Loucy (cell line): Measurements from ENCODE around the gene CUL2.

ENCODE experiments used
- H2AFZ ChIP-seq: fragments of 200-600 bp; sonication (generic); 2 replicates; pipeline ENCODE4 v1.6.0; 2016; ENCODE audit warnings: antibody characterized with exemption, mild to moderate bottlenecking, low read length, moderate library complexity
- H3F3A ChIP-seq: fragments of 200-600 bp; 2 replicates; pipeline ENCODE4 v1.6.0; 2016; ENCODE audit warnings: antibody characterized with exemption, low read depth, mild to moderate bottlenecking
- H3K27me3 ChIP-seq: fragments of 200-600 bp; sonication (generic); 2 replicates; pipeline ENCODE4 v1.6.1; 2014; ENCODE audit warnings: low read length, mild to moderate bottlenecking; ENCODE audit not compliant: insufficient read depth, poor library complexity, severe bottlenecking
- H3K36me3 ChIP-seq: fragments of 200-600 bp; sonication (generic); 2 replicates; pipeline ENCODE4 v1.6.1; 2016; ENCODE audit warnings: low read length; ENCODE audit not compliant: insufficient read depth
- H3K4me1 ChIP-seq: fragments of 200-600 bp; sonication (generic); 2 replicates; pipeline ENCODE4 v1.5.1; 2014; ENCODE audit warnings: low read length, mild to moderate bottlenecking; ENCODE audit not compliant: insufficient read depth, poor library complexity, severe bottlenecking
- H3K4me2 ChIP-seq: fragments of 200-600 bp; sonication (generic); 2 replicates; pipeline ENCODE4 v1.6.0; 2014; ENCODE audit warnings: antibody characterized with exemption, low read length, low read depth, mild to moderate bottlenecking; ENCODE audit not compliant: poor library complexity, severe bottlenecking
- H3K4me3 ChIP-seq: fragments of 200-600 bp; sonication (generic); 2 replicates; pipeline ENCODE4 v1.5.1; 2014; ENCODE audit warnings: low read length, mild to moderate bottlenecking, mixed read lengths; ENCODE audit not compliant: poor library complexity, severe bottlenecking
- H3K79me2 ChIP-seq: fragments of 200-600 bp; sonication (generic); 2 replicates; pipeline ENCODE4 v1.6.1; 2014; ENCODE audit warnings: low read length; ENCODE audit not compliant: insufficient read depth
- H3K9ac ChIP-seq: fragments of 200-600 bp; sonication (generic); 2 replicates; pipeline ENCODE4 v1.6.0; 2014; ENCODE audit warnings: mild to moderate bottlenecking, low read depth, low read length, moderate library complexity; ENCODE audit not compliant: poor library complexity, severe bottlenecking
- H3K9me2 ChIP-seq: fragments of 200-600 bp; sonication (generic); replicated peaks from 2 replicates; pipeline ENCODE4 v1.6.1; 2016; ENCODE audit warnings: low read depth, low read length, mixed read lengths
- H3K9me3 ChIP-seq: fragments of 200-600 bp; sonication (generic); 2 replicates; pipeline ENCODE4 v1.6.1; 2014; ENCODE audit warnings: mild to moderate bottlenecking, antibody characterized with exemption, low read length, low read depth; ENCODE audit not compliant: insufficient read depth
- H4K20me1 ChIP-seq: fragments of 200-600 bp; sonication (generic); 2 replicates; pipeline ENCODE4 v1.6.0; 2014; ENCODE audit warnings: antibody characterized with exemption, low read length, mild to moderate bottlenecking; ENCODE audit not compliant: insufficient read depth, poor library complexity, severe bottlenecking
- EZH2phosphoT487 ChIP-seq: fragments of 200-600 bp; IDR thresholded peaks from 2 replicates; pipeline ENCODE4 v1.6.1; 2018; ENCODE audit warnings: antibody characterized with exemption, mild to moderate bottlenecking, moderate library complexity, borderline replicate concordance
- TF ChIP-seq, protein P1 (sequence below): fragments of 200-600 bp; sonication (generic); conservative IDR thresholded peaks from 2 replicates; pipeline ENCODE4 v1.5.1; 2014; ENCODE audit warnings: mild to moderate bottlenecking, antibody characterized with exemption, low read length

The CUL2 gene

DNA sequence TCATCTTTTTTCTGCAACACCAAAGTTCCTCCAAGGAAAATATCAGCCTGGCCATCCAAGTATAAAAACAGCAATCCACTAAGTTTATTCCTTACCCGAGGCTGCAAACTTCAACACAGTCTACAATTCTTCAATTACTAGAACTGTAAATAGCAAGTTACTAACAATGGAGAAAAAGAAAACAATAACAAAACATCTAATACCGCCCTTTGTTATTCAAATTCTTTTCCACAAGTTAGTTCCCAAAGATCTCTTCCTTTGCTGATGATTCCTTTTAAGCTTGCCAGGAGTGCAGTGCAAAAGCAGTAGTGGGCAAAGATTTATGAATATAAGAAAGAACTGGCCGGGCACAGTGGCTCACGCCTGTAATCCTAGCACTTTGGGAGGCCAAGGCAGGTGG, 86.2 kb downstream of the CUL2 start:
- Histone ChIP-seq H3F3A (no peaks in the 10 kb centered on the region), H3K27me3 (no peaks in the 10 kb centered on the region), H3K4me3 (no peak overlapping the region), H3K9me3 (no peaks in the 10 kb centered on the region), H3K9me2 (no peaks in the 10 kb centered on the region), H3K4me1 (no peaks in the 10 kb centered on the region), H3K4me2 (no peak overlapping the region), H3K79me2 (no peaks in the 10 kb centered on the region), H4K20me1 (no peaks in the 10 kb centered on the region), H3K36me3 (peaks cover 6% of the 10 kb centered on the region; the same call in 1 of the 2 replicates), H3K9ac (no peak overlapping the region), H2AFZ (no peak overlapping the region)
- TF ChIP-seq, protein P1, sequence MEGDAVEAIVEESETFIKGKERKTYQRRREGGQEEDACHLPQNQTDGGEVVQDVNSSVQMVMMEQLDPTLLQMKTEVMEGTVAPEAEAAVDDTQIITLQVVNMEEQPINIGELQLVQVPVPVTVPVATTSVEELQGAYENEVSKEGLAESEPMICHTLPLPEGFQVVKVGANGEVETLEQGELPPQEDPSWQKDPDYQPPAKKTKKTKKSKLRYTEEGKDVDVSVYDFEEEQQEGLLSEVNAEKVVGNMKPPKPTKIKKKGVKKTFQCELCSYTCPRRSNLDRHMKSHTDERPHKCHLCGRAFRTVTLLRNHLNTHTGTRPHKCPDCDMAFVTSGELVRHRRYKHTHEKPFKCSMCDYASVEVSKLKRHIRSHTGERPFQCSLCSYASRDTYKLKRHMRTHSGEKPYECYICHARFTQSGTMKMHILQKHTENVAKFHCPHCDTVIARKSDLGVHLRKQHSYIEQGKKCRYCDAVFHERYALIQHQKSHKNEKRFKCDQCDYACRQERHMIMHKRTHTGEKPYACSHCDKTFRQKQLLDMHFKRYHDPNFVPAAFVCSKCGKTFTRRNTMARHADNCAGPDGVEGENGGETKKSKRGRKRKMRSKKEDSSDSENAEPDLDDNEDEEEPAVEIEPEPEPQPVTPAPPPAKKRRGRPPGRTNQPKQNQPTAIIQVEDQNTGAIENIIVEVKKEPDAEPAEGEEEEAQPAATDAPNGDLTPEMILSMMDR = no peak
- no peak for TF ChIP-seq EZH2phosphoT487

DNA sequence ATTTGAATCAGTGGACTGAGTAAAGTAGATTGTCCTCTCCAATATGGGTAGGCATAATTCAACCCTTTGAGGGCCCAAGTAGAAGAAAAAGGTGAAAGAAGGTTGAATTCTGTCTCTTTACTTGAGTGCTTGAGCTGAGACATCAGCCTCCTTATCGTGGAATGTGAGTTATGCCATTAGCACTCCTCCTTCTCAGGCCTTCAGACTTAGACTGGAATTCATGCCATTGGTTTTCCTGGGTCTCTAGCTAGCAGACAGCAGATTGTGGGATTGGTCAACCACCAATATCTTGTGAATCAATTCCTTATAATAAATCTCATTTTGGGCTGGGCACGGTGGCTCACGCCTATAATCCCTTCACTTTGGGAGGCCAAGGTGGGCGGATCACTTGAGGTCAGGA, 89.2 kb downstream of the CUL2 start:
- no peaks in the 10 kb centered on the region for H3K9me3 ChIP-seq
- H3F3A ChIP-seq = no peaks in the 10 kb centered on the region
- H2AFZ ChIP-seq = no peak overlapping the region
- H3K79me2 ChIP-seq = no peaks in the 10 kb centered on the region
- H3K4me2 ChIP-seq = no peak overlapping the region
- H3K4me3 ChIP-seq = no peak overlapping the region
- H3K4me1 ChIP-seq = no peaks in the 10 kb centered on the region
- H3K27me3 ChIP-seq = no peaks in the 10 kb centered on the region
- no peaks in the 10 kb centered on the region for H4K20me1 ChIP-seq
- no peak overlapping the region for H3K9ac ChIP-seq
- H3K9me2 ChIP-seq = no peaks in the 10 kb centered on the region
- TF ChIP-seq EZH2phosphoT487 = no peak
- TF ChIP-seq, protein P1 = no peak
- H3K36me3 ChIP-seq = no peaks in the 10 kb centered on the region

DNA sequence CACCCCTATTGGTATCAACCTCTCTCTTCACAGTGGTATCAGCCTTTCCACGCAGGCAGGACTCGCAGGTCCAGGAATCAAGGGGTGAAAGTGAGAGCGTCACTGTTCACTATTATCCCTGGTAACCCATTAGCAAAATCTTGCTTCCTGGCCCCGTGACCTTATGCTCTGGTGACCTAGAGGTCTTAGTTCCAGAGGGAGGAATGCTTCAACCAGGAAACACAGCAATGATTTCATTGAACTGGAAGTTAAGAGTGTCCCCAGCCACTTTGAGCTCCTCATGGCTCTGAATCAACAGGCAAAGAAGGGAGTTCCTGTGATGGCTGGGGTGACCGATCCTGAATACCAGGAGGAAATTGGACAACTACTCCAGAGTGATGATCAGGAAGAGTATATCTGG, 90.6 kb downstream of the CUL2 start:
- Histone ChIP-seq H2AFZ (no peak overlapping the region), H3K4me1 (peaks cover under 1% of the 10 kb centered on the region), H3K4me2 (no peak overlapping the region), H3K9ac (no peak overlapping the region), H3K9me3 (no peaks in the 10 kb centered on the region), H3F3A (no peaks in the 10 kb centered on the region), H3K36me3 (no peaks in the 10 kb centered on the region), H3K9me2 (no peaks in the 10 kb centered on the region), H4K20me1 (no peaks in the 10 kb centered on the region), H3K79me2 (no peaks in the 10 kb centered on the region), H3K4me3 (no peak overlapping the region), H3K27me3 (no peaks in the 10 kb centered on the region)
- TF ChIP-seq EZH2phosphoT487 = no peak
- TF ChIP-seq, protein P1 = no peak
